ENCODE results near the gene MBNL3. TPM values are rescaled to one million over a fixed set of nuclear protein-coding genes. Genes with fewer than 3 reads are reported as not detected.

Gene MBNL3
- total RNA-seq, 1 donor from 2014 or later = 9.4 TPM

- DNase-seq (ENCODE audit: low read depth) = no peak
These were observed 74.4 kb downstream of the MBNL3 start for GRCh38 chrX:132414404-132414803.

- peak; percentile 25 for DNase-seq (ENCODE audit: low read depth)
These were observed 75.4 kb downstream of the MBNL3 start for GRCh38 chrX:132413459-132413858.

GRCh38 chrX:132412208-132412607 lies 76.6 kb downstream of the MBNL3 start:
- DNase-seq (ENCODE audit: low read depth) = peak; percentile 24

DNA sequence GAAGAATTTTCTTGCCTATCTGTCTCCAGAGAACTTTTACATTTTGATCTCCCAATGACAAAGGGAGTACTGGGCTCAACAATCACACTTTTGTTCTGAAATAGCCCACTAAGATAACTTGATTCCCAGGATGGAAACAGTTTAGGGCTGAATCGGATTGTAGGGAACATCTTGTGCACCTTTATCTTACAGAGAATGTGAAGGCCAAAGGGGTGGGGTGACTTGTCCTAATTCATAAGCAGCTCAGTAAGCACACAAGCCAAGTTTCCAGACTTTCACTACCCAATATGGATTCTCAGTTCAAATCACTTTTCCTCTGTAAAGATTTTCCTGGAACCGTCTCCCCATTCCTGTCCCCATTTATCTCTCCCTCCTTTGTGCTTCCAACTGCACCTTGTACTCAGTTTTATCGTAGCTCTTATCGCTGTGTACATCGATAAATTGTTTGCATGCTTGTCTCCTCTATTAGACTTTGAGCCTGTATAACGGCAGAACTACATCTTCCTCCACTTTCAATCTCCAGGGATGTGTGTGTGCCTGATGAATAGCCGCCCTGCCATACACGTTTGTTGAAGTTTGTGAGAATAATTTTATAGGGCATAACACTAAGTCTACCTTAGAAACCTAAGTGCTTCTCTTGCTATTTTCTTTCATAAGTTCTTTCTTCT lies 77.4 kb downstream of the MBNL3 start:
- DNase-seq (ENCODE audit: low read depth) = no peak

- DNase-seq (ENCODE audit: low read depth) = no peak
These were observed 78.9 kb downstream of the MBNL3 start for GRCh38 chrX:132409780-132410556.

DNA sequence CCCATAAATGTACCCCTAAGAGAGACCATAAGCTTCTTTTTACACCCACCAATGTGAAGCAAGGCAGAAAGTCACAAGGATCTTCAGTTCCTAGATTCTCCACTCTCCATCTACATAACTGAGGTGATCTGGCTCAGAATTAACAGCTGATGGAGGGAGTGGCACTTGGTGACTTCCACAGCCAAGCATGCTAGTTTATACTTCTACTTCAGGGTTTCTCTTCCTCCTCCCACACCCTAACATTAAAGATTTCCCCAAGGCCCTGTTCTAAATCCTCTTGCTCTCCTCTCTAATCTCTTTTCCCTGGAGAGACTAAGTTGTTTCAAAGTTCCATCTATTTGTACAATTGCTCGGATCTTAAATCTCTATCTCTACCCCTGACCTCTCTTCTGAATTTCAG lies 81.1 kb downstream of the MBNL3 start:
- no peak for DNase-seq (ENCODE audit: low read depth)

DNA sequence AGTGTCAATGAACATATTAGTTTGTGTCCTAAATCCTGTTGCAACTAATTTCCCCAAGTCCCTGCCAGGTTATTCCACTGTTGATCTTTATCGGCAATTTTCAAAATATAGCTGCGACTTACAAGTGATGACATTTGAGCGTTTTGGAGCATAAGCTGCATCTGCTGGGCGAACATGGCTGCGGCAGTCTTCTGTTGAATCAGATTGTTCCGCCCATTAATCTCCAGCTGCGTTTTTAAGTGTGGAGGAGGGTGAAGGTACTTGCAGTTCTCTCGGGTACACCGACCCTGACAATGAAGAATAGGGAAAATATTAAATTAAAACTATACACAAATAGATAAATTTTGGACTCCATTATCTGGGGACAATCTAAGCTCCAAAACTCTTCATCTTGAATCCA lies 82.7 kb downstream of the MBNL3 start:
- DNase-seq (ENCODE audit: low read depth) = no peak

- no peak for DNase-seq (ENCODE audit: low read depth)
These were observed 84.6 kb downstream of the MBNL3 start for GRCh38 chrX:132404266-132404665.

DNA sequence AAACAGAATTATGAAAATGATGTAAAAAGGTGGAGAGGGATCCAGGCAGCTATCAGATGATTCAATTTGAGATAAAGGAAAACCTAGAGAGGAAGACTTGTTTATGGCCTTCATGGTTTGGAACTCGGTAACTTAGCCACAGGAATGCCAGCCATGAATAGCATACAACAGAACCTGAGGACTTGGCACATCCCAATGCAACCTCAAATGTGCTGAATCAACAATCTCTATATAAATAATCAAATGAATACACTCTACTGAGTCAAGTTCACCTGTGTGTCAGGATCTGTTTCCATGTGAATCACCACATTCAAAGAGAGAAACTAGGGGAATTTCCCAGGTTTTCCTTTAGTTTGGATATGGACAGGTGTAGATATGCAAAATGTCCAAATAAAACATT lies 86.9 kb downstream of the MBNL3 start:
- DNase-seq (ENCODE audit: low read depth) = peak; percentile 85

- DNase-seq (ENCODE audit: low read depth) = no peak
These were observed 88.1 kb downstream of the MBNL3 start for GRCh38 chrX:132400706-132401105.

GRCh38 chrX:132395645-132396044 lies 93.2 kb downstream of the MBNL3 start:
- no peak for DNase-seq (ENCODE audit: low read depth)

- DNase-seq (ENCODE audit: low read depth) = no peak
These were observed 93.8 kb downstream of the MBNL3 start for GRCh38 chrX:132395026-132395425.

DNA sequence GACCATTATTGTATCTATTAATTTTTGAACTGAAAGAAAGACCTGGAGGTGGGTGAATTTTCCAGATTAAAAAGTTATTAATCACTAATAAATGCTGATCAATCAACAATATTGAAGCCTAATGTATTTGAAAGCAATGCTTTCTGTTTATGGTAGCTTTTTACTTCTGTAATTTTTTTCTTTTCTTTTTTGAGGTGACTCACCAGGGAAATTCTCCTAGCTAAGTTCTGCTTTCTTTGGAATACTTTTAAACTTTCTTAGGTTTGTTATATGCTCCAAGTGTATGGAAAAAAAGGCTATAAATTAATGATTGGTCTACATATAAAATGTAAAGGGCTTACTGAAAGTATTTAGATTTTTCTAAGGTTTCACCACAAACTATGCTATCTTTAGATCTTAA lies 94.2 kb downstream of the MBNL3 start:
- DNase-seq (ENCODE audit: low read depth) = no peak

DNA sequence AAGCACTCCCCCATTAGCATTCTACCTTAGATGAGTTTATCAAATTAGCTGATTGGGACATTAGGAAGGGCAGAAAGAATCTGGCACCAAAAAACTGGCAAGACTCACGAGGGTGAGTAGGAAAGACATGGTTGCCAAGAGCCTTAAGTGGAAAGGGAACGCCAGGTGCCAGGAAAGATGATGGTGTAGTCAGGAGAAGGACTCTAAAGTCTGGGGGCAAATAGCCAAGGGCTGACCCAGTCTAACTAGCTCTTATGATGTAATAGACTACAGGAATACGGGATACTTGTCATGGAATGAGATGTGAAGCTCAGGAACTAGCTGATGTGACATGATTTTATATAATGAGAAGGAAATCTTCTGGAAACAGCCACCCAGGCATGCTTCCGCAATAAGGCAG lies 94.8 kb downstream of the MBNL3 start:
- no peak for DNase-seq (ENCODE audit: low read depth)

DNA sequence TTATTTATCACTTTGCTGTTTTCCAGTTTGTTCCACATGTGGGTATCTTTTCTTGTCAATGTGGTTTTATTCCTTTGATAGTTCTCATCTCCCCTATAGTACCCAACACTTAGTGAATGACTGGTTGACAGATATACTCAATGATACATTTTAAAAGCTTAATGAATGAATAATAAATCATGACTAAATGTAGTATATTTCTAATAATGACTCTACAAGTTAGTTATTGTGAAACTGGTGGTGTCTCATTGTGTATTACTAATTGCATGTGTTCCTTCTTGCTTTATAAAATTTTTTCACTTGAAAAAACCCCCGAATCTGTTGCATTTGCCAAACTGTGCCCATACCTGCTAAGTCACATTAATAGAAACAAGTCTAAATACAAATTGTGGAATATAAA lies 95.4 kb downstream of the MBNL3 start:
- DNase-seq (ENCODE audit: low read depth) = no peak

- DNase-seq (ENCODE audit: low read depth) = no peak
These were observed 95.8 kb downstream of the MBNL3 start for GRCh38 chrX:132393085-132393484.

DNA sequence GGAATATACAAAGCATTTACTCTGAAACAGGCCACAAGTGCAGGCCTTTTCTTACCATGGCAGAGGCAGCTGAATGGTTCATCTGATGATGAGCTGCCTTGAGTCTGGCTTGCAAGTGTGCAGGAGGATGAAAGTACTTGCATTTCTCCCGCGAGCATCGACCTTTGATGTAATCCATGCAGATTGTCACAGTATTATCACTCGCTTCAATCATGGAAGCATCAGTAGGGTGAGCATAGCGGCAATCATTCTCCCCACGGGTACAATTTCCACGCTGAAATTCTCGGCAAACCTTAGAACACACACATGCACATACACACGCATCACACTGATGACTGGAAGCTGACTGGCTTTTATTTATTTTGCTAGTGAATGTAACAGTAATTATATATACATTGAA lies 98.0 kb downstream of the MBNL3 start:
- no peak for DNase-seq (ENCODE audit: low read depth)

DNA sequence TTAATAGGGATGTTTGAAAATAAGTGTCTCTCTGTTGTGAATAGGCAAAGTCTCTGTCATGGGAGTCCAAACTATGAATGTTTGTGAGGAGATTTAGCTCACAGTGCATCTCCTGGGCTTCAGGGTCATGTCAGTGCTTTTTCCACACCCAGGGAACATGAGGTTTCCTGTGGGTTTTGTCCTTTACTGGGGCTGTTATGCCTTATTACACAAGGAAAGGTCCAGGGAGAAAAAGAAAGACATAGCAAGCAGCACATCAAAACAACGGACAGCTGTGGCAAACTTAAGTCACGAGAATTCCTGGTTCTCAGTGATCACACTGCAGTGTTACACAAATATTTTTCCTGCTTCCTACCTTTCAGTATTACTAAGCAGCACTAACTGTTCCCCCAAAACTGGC lies 99.4 kb downstream of the MBNL3 start:
- DNase-seq (ENCODE audit: low read depth) = no peak

- no peak for DNase-seq (ENCODE audit: low read depth)
These were observed 100.5 kb downstream of the MBNL3 start for GRCh38 chrX:132388371-132388770.

- no peak for DNase-seq (ENCODE audit: low read depth)
These were observed 104.5 kb downstream of the MBNL3 start for GRCh38 chrX:132384301-132384700.

- no peak for DNase-seq (ENCODE audit: low read depth)
These were observed 106.8 kb downstream of the MBNL3 start for GRCh38 chrX:132382068-132382467.

DNA sequence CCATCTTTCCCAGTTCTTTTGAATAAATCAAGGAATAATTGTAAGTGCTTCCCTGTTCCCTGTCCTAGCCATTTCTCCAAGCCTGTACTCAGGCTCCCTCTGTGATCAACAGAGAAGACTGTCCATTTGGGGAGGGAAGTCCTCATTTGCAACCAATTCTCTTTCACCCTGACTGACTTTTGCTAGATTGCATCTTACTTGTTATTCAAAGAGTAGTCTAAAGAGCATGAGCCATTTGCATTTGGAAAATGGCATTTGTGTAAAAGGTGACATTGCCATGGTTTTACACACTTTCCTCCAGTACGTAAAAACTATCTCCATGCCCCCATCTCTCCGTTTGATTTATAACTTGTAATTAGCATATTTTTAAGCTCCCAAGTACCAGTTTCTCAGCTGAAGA lies 110.6 kb downstream of the MBNL3 start:
- no peak for DNase-seq (ENCODE audit: low read depth)

DNA sequence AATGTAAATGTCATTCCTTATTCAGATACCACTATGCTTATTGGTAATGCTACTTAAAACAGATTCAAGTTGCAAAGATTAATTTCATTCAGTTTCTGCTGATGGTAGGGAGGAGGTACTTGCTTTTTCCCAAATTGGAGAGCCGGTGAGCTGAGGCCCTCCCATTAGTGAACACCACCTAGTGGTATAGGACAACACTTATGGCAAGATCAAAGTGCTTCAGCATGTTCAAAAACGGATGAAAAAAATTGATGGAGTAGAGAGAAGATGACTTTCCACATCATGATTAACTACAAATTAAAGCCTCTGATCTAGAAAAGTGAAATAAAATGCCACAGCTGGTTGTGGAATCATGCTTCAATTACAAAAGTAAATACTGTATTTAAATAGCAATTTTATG lies 112.9 kb downstream of the MBNL3 start:
- DNase-seq (ENCODE audit: low read depth) = no peak

DNA sequence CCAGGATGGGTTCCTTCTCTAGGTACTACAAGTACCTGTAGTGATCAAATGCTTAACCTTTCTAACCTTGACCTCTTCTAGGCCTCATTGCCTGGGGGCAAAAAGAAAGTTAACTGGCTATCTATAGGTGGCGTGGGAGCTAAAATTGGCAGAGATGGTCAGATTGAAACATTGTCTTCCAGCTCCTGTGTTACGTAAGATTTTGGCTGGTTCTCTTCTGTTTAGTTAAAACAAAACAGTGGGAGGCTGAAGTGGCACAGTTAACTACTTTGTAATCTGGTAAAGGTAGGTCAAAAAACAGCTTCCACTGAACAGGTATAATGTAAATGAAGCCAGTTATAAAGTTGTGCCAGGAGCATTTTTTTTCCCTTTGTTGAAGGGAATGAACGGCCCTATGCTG lies 115.2 kb downstream of the MBNL3 start:
- DNase-seq (ENCODE audit: low read depth) = no peak

Measured in renal cortical epithelial cell (primary cell).